Measurements from ENCODE around the gene GTPBP1. TPM values are rescaled to one million over a fixed set of nuclear protein-coding genes. Genes with fewer than 3 reads are reported as not detected.
A peak's percentile ranks its signal among the peaks of the same experiment; 100 is the strongest.

The GTPBP1 gene
- 100 to 1,000 TPM in 1 of 2 donors, 10 to 100 TPM in 1; 96.8 to 127 TPM for total RNA-seq

DNA sequence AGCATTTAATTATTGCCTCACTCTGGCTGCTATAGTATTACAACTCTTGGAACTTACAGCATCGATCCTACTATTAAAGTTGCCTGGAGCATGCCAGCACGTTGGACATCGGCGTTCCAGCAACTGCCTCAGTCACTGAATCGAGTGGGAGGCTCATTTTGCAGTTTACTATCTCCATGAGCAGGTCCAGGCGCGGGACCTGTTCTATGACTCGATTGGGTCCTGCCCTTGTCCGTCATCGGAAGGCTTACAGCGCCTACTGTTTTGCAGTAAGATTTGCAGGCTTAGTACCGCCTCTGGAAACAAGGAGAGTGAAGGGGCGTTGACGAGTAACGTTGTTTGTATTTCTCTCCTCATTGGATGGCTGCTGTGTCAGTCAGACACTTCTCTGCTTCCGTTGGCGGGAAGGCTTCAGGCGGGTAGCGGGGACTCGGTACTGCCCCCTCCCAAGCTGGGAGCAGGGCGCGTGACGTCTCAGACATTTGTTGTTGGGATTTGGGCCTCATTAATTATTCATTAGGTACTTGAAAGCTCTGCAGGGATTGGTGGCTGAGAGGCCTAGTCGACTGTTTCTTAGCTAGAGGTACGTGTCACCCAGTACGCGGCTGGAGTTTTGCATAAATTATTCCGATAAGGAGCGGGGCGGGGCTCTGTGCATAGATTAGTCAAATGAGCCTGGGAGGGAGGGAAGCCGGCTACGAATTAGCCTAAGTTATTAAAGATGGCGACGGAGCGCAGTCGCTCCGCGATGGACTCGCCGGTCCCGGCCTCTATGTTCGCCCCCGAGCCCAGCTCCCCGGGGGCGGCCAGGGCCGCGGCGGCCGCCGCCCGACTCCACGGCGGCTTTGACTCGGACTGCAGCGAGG, at the start of gene GTPBP1:
GTPBP1 (plus strand) TSS at position 710 of the 866 bp plus-strand sequence; CDS start at position 722, 12 bp downstream.
- peak within 1 kb of the TSS; percentile 94 for H3K27ac Mint-ChIP-seq
- no peaks in the 10 kb centered on the region for H3K27me3 Mint-ChIP-seq (ENCODE audit: low read depth)
- DNase-seq (peak; percentile 95 to 98), ATAC-seq (replicated peaks in 1 of 2) (peak; percentile 82 to 83)
- peaks cover 58% of the 10 kb centered on the region for H3K4me1 Mint-ChIP-seq (ENCODE audit: low read depth)
- H3K9me3 Mint-ChIP-seq: no peaks in the 10 kb centered on the region
- H3K36me3 Mint-ChIP-seq (ENCODE audit: insufficient read depth in 2 of 2): peaks cover 6 to 12% of the 10 kb centered on the region in 2 donors
- peak within 1 kb of the TSS; percentile 90 to 98 for H3K4me3 Mint-ChIP-seq

DNA sequence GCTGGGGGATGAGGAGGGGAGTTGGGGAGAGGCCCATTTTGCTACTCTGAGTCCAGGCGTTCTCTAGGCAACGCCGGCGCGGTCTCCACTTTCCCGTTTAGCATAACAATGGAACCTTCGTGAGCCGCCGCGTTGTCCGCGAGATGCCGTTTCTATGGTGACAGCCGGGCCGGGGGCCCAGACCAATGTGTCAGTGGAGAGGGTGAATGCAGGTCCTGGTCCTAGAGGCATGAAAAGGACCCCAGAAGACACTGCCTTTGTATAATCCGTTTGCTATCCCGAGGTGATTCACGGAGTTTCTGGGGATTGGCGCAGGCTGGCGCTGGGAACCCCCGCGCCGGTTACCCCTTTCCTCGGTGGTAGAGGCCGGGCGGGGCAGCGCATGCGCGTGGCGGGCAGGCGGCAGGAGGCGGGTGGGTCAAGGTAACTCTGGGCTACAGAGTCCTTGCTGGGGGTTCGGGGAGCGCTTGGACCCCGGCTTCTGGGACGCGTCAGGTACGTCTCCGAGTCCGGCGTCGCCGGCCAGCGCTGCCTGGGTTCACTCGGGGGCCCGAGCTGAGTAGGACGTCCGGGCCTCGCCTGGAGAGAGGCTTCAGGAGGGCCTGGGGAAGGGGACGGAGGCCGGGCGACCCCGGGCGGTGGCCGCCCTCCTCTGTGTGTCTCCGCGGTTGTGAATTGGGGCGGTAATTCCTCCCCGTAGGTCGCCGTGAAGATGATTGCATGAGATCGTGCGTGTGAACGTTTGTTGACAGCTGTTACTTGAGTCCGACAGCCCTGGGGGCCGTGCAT, 49.3 kb upstream of the GTPBP1 start, which contains the start of the genes CBY1 and FAM227A:
CBY1 (plus strand) TSS at position 383 of the 789 bp plus-strand sequence. CDS start 11,417 bp downstream, outside the sequence.
FAM227A (minus strand) TSS at position 137 of the 789 bp plus-strand sequence. CDS start 6,224 bp downstream, outside the sequence.
- ATAC-seq (replicated peaks in 1 of 2) (peak; percentile 88), DNase-seq (peak; percentile 89 to 91)
- H3K4me3 Mint-ChIP-seq: peak within 1 kb of the TSS; percentile 85 to 88
- H3K27ac Mint-ChIP-seq: peak within 1 kb of the TSS; percentile 84
- no peaks in the 10 kb centered on the region for H3K36me3 Mint-ChIP-seq (ENCODE audit: insufficient read depth in 2 of 2)
- peaks cover 17% of the 10 kb centered on the region for H3K4me1 Mint-ChIP-seq (ENCODE audit: low read depth)
- H3K27me3 Mint-ChIP-seq (ENCODE audit: low read depth): no peaks in the 10 kb centered on the region
- H3K9me3 Mint-ChIP-seq: no peaks in the 10 kb centered on the region

DNA sequence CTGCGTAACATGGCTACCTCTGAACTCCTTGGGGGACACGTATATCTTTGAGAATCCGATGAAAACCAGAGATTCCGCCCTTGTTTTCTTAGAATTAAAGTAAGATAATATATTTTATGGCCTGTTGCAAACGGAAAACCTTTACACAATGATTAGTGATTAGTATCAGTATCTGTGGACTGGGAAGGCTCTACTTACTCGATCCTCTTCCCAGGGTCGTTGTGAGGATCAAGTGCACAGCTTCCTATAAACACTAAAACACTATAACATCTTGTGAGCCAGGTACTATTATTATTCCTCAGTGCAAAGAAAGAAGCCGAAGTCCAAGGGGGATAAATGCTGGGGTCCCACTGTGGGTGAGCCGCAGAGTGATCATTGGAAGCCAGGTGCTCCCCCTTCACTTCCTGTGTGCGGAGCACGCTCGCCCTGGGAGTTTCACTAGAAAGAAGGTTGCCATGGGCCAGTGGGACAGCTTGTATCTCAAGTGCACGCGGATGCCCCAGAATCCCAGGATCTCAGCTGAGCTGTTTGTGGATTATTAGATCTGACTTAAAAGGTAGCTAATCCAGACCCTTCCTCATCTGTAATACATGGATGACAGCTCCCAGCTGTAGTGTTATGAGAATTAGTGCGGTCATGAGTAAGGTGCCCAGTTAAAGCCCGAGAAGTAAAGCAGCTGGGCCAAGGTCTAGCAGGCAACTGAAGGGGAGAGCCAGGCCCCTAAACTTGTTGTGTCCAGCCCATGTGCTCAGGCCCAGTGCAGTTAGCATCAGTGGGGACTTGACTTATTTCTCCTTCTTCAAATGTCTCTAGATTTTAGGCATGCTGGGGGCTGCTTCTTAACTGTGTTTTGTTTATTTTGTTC, 48.5 kb upstream of the GTPBP1 start:
- peak in 1 of 2 donors; percentile 42 for ATAC-seq (replicated peaks in 1 of 2)
- Mint-ChIP-seq H3K9me3 (no peaks in the 10 kb centered on the region), H3K4me3 (peak overlapping the region; percentile 85 to 88), H3K27ac (peak overlapping the region; percentile 9), H3K36me3 (ENCODE audit: insufficient read depth in 2 of 2) (no peaks in the 10 kb centered on the region), H3K4me1 (ENCODE audit: low read depth) (peaks cover 17% of the 10 kb centered on the region), H3K27me3 (ENCODE audit: low read depth) (no peaks in the 10 kb centered on the region)
- DNase-seq: peak; percentile 51 to 54

DNA sequence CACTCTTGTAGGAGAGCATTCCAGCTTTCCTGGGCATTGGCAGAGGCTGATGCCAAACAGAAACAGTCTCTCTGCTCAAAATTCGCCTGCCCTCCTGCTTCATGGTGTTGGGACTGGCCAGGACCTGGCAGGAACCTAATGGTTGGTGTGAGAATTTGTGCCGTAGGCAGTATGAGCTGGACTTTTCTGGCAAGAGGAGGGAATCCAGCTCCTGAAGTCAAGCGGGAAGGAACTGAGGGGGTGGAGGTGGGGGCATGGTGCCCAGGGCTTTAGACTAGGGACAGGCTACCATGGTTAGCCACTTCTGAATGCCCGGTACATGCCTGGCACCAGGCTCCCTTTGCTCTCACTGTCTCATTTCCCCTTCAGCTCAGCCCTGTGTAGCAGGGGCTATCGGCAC, 30.9 kb upstream of the GTPBP1 start:
- DNase-seq: no peak
- no peak overlapping the region for H3K27ac Mint-ChIP-seq
- no peak for ATAC-seq (replicated peaks in 1 of 2)
- no peaks in the 10 kb centered on the region for H3K4me1 Mint-ChIP-seq (ENCODE audit: low read depth)
- no peak overlapping the region for H3K4me3 Mint-ChIP-seq
- peaks cover 0 to 2% of the 10 kb centered on the region in 2 donors for H3K9me3 Mint-ChIP-seq
- peaks cover 2 to 10% of the 10 kb centered on the region in 2 donors for H3K36me3 Mint-ChIP-seq (ENCODE audit: insufficient read depth in 2 of 2)
- no peaks in the 10 kb centered on the region for H3K27me3 Mint-ChIP-seq (ENCODE audit: low read depth)

DNA sequence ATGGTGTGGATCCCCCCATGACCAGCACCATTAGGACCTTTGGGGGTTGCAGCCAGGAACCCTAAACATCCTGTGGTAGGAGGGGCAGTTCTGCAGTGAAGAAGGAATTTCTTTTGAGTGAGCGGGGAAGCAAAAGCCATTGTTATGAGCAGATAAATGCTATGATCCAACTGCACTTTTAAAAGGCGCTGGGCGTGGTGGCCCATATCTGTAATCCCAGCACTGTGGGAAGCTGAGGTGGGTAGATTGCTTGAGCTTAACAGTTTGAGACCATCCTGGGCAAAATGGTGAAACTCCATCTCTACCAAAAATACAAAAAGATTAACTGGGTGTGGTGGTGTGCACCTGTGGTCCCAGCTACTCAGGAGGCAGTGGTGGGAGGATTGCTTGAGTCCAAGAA, 29.9 kb upstream of the GTPBP1 start:
- DNase-seq (no peak), ATAC-seq (replicated peaks in 1 of 2) (no peak)
- Mint-ChIP-seq H3K27me3 (ENCODE audit: low read depth) (no peaks in the 10 kb centered on the region), H3K4me1 (ENCODE audit: low read depth) (peaks cover 6% of the 10 kb centered on the region), H3K4me3 (no peak overlapping the region), H3K27ac (no peak overlapping the region), H3K36me3 (ENCODE audit: insufficient read depth in 2 of 2) (peaks cover 2 to 7% of the 10 kb centered on the region in 2 donors), H3K9me3 (peaks cover 0 to 2% of the 10 kb centered on the region in 2 donors)

DNA sequence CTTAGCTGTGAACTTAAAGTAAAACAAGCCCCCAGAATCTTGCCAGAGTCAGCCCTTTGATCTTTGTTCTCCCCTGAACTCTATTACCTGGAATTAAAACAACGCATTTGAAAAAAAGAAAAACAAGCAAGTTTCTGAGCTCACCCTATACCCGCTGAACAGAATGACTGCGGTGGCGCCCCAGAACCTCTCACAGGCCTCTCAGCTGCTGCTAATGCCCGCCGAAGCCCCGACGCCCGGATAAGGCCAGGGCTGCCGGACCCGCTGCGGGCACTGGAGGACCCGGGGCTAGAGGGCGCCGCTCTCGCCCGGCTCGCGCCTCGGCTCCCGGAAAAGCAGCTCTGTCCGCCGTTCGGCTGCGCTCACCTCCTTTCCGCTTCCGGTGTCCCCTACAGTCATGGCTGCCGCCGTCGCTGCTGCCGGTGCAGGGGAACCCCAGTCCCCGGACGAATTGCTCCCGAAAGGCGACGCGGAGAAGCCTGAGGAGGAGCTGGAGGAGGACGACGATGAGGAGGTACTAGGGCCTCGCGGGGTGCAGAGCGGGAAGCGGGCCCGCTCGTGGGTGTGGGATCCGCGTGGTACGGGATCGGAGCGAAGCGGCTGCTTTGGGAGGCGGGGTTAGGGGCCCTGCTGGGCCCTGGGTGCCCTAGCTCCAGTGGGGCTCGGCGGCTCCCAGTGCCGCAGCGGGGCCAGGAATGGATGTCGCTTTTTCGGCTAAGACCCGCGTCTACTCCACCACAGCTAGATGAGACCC, 24.0 kb upstream of the GTPBP1 start, which contains the start of gene TOMM22:
TOMM22 (plus strand) TSS at position 376 of the 754 bp plus-strand sequence; CDS start at position 398, 22 bp downstream.
- Mint-ChIP-seq H3K27me3 (ENCODE audit: low read depth) (no peaks in the 10 kb centered on the region), H3K36me3 (ENCODE audit: insufficient read depth in 2 of 2) (peaks cover 12% of the 10 kb centered on the region in 2 donors), H3K9me3 (no peaks in the 10 kb centered on the region), H3K4me3 (peak within 1 kb of the TSS; percentile 89 to 94), H3K4me1 (ENCODE audit: low read depth) (peaks cover 30% of the 10 kb centered on the region), H3K27ac (peak within 1 kb of the TSS; percentile 93)
- DNase-seq (peak; percentile 90 to 92), ATAC-seq (replicated peaks in 1 of 2) (peak; percentile 99)

DNA sequence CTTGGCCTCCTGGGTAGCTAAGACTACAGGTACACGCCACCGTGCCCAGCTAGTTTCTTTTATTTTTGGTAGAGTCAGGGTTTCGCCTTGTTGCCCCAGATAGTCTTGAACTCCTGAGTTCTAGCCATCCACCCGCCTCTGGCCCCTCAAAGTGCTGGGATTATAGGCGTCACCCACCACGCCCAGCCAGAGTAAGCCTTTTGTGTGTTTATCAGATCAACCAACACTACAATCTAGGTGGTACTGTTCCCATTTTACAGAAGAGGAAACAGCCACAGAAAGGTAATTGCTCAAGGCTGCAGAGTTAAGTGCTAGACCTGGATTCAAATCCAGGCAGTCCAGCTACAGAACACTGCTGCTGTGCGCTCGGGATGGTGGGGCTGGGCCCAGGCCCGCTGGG, 20.8 kb upstream of the GTPBP1 start:
- no peak overlapping the region for H3K4me3 Mint-ChIP-seq
- no peaks in the 10 kb centered on the region for H3K27me3 Mint-ChIP-seq (ENCODE audit: low read depth)
- ATAC-seq (replicated peaks in 1 of 2) (no peak), DNase-seq (no peak)
- peaks cover 30% of the 10 kb centered on the region for H3K4me1 Mint-ChIP-seq (ENCODE audit: low read depth)
- H3K27ac Mint-ChIP-seq: no peak overlapping the region
- no peaks in the 10 kb centered on the region for H3K9me3 Mint-ChIP-seq
- H3K36me3 Mint-ChIP-seq (ENCODE audit: insufficient read depth in 2 of 2): peaks cover 14 to 17% of the 10 kb centered on the region in 2 donors

DNA sequence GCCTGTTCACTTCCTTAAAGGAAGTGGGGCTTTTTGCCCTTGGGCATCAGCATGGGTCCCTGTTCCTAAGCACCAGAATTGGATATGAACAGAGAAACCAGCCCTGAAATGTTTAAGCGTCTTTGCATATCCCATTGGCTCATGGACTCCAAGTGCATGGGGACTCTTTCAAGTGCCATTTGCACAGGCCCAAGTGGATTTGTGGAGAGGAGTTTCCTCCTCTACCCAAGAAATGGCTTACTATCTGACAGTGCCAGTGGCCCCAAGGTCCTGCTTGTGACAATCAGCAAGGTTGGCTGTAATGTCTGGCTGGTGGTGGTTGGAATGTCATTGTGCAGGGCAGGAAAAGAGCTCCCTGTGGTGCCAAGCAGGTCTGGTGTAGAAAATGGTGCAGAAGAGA, 20.0 kb upstream of the GTPBP1 start:
- ATAC-seq (replicated peaks in 1 of 2) (no peak), DNase-seq (no peak)
- Mint-ChIP-seq H3K9me3 (no peaks in the 10 kb centered on the region), H3K4me1 (ENCODE audit: low read depth) (peaks cover 24% of the 10 kb centered on the region), H3K27ac (no peak overlapping the region), H3K4me3 (no peak overlapping the region), H3K27me3 (ENCODE audit: low read depth) (no peaks in the 10 kb centered on the region), H3K36me3 (ENCODE audit: insufficient read depth in 2 of 2) (peaks cover 14 to 17% of the 10 kb centered on the region in 2 donors)

DNA sequence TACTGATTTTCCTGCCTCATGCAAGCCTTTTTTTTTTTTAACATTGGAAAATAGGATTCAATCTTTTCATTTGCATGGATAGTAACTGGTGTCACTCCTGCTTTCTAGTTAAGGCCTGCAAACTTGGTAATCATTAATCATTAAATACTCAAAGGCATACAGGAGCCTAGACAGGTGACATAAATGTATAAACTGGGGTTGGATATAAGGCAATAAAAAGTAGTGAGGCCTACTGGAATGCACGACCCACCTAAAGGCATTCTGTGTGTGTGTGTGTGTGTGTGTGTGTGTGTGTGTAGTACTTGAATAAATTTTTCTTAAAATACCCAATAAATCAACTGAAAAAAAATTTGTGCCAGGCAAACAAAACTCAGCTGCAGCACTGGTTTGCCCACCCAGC, 16.1 kb upstream of the GTPBP1 start:
- ATAC-seq (replicated peaks in 1 of 2): no peak
- no peaks in the 10 kb centered on the region for H3K9me3 Mint-ChIP-seq
- H3K36me3 Mint-ChIP-seq (ENCODE audit: insufficient read depth in 2 of 2): peaks cover 15 to 29% of the 10 kb centered on the region in 2 donors
- DNase-seq: no peak
- peak overlapping the region; percentile 3 for H3K27ac Mint-ChIP-seq
- peaks cover 18% of the 10 kb centered on the region for H3K4me1 Mint-ChIP-seq (ENCODE audit: low read depth)
- no peak overlapping the region for H3K4me3 Mint-ChIP-seq
- H3K27me3 Mint-ChIP-seq (ENCODE audit: low read depth): no peaks in the 10 kb centered on the region

DNA sequence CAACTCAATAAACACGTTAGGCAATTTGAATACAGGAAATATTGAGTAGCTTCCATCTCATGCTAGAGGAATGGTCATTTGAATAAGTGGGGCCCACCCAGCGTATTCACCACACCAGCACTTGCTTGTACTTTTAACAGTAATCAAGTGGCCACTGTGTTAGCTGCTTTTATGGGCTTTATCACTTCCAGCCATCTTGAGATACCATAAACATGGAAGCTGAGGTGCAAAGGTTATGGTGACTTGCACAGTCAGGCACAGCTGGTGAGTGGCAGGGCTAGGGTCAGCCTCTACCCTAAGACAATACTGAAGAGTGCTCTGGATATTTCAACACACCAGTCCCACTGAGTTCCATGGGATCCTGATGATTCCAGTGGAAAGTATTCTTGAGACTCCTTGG, 11.7 kb upstream of the GTPBP1 start:
- peak overlapping the region; percentile 84 for H3K27ac Mint-ChIP-seq
- DNase-seq (no peak), ATAC-seq (replicated peaks in 1 of 2) (no peak)
- peaks cover 57% of the 10 kb centered on the region for H3K4me1 Mint-ChIP-seq (ENCODE audit: low read depth)
- peaks cover 12 to 47% of the 10 kb centered on the region in 2 donors for H3K36me3 Mint-ChIP-seq (ENCODE audit: insufficient read depth in 2 of 2)
- H3K27me3 Mint-ChIP-seq (ENCODE audit: low read depth): no peaks in the 10 kb centered on the region
- peak overlapping the region in 1 of 2 donors; percentile 7 for H3K4me3 Mint-ChIP-seq
- H3K9me3 Mint-ChIP-seq: no peaks in the 10 kb centered on the region

DNA sequence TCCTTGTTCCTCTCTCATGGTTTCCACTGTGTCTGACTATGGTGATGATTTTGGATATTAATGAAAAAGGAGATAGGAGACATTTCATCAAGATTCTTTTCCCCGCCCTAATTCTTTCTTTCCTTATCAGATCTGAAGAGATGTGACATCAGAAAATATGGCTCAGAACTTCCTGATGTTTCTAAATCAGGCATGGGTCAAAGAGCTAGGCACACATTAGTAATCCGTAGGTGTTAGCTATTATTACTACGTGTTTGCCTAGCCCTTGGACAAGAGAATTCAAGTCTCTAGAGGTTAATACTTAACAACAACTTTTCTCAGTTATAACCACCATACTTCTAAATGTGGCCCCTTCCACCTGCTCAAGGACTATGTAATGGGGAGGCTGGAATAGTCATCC, 10.8 kb upstream of the GTPBP1 start:
- DNase-seq: no peak
- Mint-ChIP-seq H3K4me1 (ENCODE audit: low read depth) (peaks cover 63% of the 10 kb centered on the region), H3K9me3 (no peaks in the 10 kb centered on the region), H3K27me3 (ENCODE audit: low read depth) (no peaks in the 10 kb centered on the region), H3K36me3 (ENCODE audit: insufficient read depth in 2 of 2) (peaks cover 14 to 50% of the 10 kb centered on the region in 2 donors), H3K4me3 (peak overlapping the region in 1 of 2 donors; percentile 39), H3K27ac (peak overlapping the region; percentile 52)
- ATAC-seq (replicated peaks in 1 of 2): no peak

All from activated T-cell treated with anti-CD3 and anti-CD28 coated beads, Interleukin-2, amount 50 U/mL, for 72 hours (primary cell).